Fibroblast of skin of scalp (primary cell): ENCODE results near the gene TEX11. TPM values are rescaled to one million over a fixed set of nuclear protein-coding genes. Genes with fewer than 3 reads are reported as not detected.
"Not testable (repeated sequence)": the region's sequence is repeated elsewhere in the genome, so short reads cannot be mapped to it uniquely, and the experiment has no call there.

Source experiments
- DNase-seq: peaks from one replicate; pipeline ENCODE4 v3.0.0-alpha.2; 2013
- polyA plus RNA-seq, 2 experiments: library from polyadenylated mRNA; unstranded; fragments of 120-200 nt; gene quantifications; one replicate each; pipeline ENCODE4 v1.2.1, GENCODE V29; 2013; ENCODE audit not compliant: insufficient read length in 2 of 2

The TEX11 gene
- polyA plus RNA-seq (2013, experiment 1 of 2; ENCODE audit: insufficient read length), result not detected
- polyA plus RNA-seq (2013, experiment 2 of 2; ENCODE audit: insufficient read length), result not detected

GRCh38 chrX:70908541-70908940, at the start of gene TEX11:
TSS of gene TEX11 (minus strand) at chrX:70908711. CDS start at chrX:70907789, 922 bp downstream.
- DNase-seq, result no peak

GRCh38 chrX:70954871-70955270, 46.4 kb upstream of the TEX11 start:
- no peak for DNase-seq

GRCh38 chrX:70924294-70924911, 15.9 kb upstream of the TEX11 start:
- no peak for DNase-seq

GRCh38 chrX:70922774-70923473, 14.4 kb upstream of the TEX11 start:
- DNase-seq, result no peak

DNA sequence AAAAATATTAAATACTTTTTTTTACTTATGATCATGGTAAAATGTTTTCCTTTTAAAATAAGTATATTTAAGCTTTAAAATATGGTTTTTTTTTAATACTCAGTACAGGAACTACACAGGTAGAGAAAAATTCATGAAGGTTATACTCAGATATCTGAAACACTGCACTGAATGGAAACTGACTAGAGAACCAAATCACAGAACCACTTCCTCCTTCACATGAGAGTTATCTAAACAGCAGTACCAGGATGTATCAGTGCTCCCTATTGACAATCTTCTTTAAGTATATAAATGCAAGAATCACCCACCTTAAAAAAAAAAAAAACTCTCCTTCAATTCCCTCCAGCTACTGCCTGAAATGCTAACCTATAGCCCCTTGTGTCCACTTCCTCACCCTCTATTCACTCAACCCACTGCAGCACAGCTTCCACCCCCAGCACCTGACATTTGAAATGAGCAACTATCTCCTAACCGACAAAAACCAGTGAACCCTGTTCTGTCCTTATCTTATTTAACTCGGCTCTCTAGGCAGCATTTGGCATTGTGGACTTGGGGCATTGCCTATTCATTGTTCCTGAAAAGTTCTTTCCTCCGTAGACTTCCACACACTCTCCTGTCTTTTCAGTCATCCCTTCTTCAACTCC, 13.3 kb upstream of the TEX11 start:
- DNase-seq, result no peak

GRCh38 chrX:70916754-70917153, 8.2 kb upstream of the TEX11 start:
- no peak for DNase-seq

- no peak for DNase-seq
Measured at GRCh38 chrX:70907900-70908299, 611 bp downstream of the TEX11 start.

DNA sequence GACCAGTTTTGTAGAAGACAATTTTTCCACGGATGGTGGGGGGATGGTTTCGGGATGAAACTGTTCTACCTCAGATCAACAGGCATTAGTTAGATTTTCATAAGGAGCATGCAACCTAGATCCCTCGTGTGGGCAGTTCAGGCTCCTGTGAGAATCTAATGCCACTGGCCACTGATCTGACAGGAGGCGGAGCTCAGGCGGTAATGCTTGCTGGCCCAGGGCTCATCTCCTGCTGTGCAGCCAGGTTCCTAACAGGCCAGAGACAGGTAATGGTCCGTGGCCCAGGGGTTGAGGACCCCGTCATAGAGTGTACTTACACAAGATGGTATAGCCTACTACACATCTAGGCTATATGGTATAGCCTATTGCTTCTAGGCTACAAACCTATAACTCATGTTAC, 7.0 kb downstream of the TEX11 start:
- no peak for DNase-seq

DNA sequence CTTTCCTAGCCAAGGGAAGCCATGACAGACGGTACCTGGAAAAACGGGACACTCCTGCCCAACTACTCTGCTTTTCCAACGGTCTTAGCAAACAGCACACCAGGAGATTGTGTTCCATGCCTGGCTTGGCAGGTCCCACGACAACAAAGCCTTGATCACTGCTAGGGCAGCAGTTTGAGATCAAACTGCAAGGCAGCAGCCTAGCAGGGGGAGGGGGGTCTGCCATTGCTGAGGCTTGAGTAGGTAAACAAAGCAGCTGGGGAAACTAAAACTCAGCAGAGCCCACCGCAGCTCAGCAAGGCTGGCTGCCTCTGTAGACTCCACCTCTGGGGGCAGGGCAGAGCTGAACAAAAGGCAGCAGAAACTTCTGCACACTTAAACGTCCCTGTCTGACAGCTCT, 18.1 kb downstream of the TEX11 start:
- not testable (repeated sequence) for DNase-seq

GRCh38 chrX:70878902-70879301, 29.6 kb downstream of the TEX11 start:
- DNase-seq, result no peak

DNA sequence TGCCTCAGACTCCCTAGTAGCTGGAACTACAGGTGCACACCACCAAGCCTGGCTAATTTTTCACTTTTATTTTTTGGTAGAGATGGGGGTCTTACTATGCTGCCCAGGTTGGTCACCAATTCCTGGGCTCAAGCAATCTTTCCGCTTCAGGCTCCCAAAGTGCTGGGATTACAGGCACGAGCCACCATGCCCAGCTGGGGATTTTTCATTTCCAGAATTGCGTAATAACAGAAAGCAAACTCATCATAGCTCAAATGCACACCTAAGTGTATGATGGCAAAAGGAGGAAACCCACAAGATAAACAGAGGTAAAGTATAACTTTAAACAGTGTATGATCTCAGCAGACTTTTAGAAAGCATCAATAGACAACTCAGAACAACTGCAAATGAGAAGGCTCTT, 56.2 kb downstream of the TEX11 start:
- DNase-seq, result no peak

DNA sequence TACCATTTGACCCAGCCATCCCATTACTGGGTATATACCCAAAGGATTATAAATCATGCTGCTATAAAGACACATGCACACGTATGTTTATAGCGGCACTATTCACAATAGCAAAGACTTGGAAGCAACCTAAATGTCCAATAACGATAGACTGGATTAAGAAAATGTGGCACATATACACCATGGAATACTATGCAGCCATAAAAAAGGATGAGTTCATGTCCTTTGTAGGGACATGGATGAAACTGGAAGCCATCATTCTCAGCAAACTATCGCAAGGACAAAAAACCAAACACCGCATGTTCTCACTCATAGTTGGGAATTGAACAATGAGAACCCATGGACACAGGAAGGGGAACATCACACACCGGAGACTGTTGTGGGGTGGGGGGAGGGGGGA, 64.4 kb downstream of the TEX11 start:
- not testable (repeated sequence) for DNase-seq

- DNase-seq, result not testable (repeated sequence)
Measured at GRCh38 chrX:70843620-70844019, 64.9 kb downstream of the TEX11 start.

DNA sequence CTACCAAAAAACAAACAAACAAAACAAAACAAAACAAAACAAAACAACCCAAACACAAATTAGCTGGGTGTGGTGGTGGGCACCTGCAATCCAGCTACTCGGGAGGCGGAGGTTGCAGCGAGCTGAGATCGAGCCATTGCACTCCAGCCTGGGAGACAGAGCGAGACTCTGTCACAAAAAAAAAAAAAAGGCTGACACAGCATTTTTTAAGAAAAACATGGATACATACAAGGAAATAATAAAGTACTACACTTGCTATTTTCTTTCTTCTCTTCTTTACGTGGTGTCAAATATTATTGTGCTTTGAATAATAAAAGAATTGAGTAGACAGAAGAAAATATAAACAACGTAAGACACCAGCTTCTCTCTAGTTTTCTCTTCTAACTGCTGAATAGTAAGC, 73.9 kb downstream of the TEX11 start:
- DNase-seq, result no peak

GRCh38 chrX:70826715-70827114, 81.8 kb downstream of the TEX11 start:
- DNase-seq, result no peak

DNA sequence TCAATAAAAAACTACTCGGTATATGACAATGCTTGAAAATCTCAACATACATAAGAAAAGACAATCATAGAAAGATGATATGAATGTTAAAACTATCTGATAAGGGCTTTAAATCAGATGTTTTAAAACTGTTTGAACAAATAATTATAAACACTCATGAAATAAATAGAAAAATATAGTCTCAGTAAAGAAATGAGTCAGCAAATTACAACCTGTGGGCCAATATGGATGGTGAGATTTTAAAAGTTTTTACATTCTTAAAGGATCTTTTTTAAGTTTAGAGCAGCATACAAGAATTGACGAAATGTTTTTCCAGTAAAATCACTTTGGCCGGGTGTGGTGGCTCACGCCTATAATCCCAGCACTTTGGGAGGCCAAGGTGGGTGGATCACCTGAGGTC, 83.1 kb downstream of the TEX11 start:
- no peak for DNase-seq

DNA sequence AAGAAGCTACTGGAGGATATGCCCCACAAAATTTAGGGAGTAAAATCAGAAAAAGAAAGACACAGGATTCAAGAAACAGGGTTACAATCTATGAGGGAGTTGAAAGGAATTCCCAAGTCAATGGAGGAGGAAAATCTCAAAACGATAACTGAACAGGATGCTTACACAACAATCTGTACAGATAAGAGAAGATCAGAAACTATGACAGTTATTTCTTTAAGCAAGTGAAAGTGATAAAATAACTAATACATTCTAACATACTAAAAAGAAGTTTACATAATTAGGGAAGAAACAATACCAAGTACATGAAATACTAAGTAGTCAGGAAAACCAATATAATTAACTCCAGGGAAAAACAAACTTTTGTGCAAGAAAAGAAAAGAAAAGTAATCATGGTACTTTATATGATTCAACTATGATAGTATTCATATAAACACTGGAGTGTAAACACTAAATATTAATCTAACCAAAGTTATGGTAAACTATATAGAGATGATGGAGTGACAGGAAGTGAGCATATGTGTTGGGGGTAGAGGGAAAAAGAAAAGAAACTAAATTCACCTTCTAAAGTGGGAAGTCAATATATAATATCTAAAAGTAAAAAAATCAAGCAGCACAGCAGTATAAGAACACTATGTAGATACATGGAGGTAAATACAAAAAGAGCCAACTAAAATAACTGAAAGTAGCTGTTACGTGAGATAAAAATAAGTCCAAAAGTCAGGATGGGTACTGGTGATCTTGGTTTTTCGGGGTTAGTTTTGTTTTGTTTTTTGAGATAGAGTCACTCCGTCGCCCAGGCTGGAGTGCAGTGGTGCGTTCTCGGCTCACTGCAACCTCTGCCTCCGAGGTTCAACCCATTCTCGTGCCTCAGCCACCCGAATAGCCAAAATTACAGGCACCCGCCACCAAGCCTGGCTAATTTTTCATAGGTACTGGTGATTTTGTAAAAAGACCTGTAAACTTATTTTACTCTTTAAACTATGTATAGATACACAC, 99.3 kb downstream of the TEX11 start:
- no peak for DNase-seq

GRCh38 chrX:70806081-70806480, 102.4 kb downstream of the TEX11 start:
- no peak for DNase-seq

- DNase-seq, result not testable (repeated sequence)
Measured at GRCh38 chrX:70796742-70797141, 111.8 kb downstream of the TEX11 start.

GRCh38 chrX:70774223-70774622, 134.3 kb downstream of the TEX11 start:
- no peak for DNase-seq

- DNase-seq, result no peak
Measured at GRCh38 chrX:70769659-70770227, 138.8 kb downstream of the TEX11 start.

DNA sequence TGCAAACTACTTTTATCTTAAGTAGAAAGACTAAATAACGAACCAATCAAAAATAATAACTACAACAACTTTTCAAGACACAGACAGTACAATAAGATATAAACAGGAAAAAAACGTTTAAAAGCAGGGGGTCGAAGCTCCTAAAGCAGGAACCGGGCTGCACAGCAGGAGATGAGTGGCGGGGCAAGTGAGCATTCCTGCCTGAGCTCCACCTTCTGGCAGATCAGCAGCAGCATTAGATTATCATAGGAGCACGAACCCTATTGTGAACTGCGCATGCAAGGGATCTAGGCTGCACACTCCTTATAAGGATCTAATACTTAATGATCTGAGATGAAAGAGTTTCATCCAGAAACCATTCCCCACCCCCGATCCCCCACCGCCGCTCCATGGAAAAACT, 146.2 kb downstream of the TEX11 start:
- no peak for DNase-seq
